Measurements from ENCODE around the gene NFIB.

Gene NFIB

DNA sequence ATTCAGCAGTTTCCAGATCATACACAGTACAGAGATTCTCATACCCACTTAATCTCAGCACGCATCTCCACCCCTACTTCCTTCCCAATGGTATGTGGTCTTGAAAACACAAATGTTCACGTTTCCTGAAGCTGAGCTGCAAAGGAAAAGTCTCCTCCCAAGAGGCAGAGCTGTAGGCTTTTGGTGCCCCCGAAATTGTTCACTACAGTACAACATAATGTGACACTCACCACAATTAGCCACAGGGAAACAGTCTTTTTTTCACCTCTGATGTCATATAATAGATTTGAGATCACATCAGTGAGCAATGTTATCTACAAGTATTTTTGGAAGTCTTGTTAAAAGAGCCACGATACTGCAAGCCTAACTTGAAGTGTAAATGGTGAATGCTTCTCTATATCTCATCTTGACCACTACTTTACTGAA, 40.2 kb downstream of the NFIB start:
- no peak for DNase-seq (ENCODE audit: low spot score)

DNA sequence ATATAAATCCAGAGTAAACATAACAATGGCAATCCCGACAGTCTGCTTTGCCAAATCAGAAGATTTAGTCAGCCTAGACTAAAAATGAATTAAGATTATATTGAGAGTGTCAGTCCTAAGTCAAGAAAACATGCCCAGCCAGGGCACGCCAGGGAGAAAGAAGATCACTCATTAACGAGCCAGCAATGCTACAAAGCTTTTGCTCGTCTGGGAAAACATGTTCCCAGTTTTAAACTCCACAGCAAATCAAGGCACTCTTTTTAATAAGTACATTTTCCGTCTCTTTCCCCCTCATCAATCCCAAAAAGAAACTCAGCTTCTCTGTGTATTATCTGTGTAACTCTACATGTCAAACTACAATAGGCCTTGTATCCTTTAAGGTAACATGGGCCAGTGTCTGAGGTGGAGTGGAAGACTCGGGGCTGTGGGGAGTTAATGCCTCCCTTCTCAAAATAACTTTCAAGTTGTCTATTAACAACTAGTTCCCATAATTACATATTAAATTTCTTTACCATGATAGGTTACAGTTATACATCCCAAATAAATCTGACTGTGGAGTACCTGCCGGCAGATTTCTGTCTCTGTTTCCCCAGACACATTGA, 40.9 kb downstream of the NFIB start:
- DNase-seq (ENCODE audit: low spot score), result no peak

GRCh38 chr9:14271093-14271673, 42.8 kb downstream of the NFIB start:
- no peak for DNase-seq (ENCODE audit: low spot score)

GRCh38 chr9:14270358-14271092, 43.4 kb downstream of the NFIB start:
- no peak for DNase-seq (ENCODE audit: low spot score)

- DNase-seq (ENCODE audit: low spot score), result no peak
Observed at GRCh38 chr9:14269916-14270315, 44.0 kb downstream of the NFIB start.

DNA sequence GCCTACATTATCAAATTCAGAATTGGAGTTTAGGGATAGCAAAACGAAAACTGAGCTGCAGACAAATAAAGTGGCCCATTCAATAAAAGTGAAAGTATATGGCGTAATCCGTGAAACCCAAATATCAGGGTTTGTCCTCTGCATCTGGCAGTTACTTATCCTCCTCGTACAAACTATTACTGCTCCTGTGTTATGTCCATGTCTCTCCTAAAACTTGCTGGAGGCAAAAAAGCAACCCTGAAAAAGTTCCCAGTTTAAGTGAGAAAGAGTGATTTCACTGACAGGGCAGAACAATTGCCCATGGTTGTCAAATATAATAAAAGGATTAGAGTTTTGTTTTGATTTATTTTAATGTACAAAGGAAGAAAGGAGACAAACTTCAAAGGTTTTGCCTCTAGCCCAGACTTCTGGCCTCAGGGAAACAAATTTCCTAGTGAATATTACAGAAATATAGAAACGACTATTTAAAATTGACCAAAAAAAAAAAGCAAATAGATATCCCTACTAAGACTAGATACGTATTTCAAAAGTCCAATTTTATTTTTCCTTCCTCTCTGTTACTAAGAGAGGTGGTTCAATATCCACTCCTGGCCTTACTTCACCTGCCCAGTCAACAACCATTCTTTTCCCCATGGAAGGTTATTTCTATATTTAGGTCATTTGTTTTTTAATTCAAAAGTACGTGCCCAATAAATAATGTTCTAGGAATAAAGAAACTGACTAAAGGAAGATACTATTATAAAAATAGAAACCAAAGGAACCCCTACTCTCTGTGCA, 50.0 kb downstream of the NFIB start:
- DNase-seq (ENCODE audit: low spot score), result no peak

DNA sequence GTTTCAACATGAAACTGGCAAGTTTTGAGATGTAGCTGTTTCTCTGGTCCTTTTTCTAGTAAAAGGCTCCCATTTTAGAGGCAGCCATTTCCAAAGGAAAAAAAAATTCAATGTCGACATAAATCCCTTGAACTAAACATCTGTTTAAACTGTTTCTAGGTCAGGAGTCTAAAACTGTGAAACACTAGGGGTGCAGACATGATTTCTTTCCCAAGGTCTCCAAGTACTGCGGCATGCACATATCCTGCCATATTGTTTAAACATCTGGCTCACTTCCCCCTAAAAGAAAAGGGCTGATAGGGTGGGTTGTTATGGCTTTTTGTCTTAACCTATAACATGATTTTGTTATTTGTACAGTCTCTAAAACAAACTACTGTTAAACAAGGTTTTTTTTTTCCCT, 51.1 kb downstream of the NFIB start:
- DNase-seq (ENCODE audit: low spot score), result no peak

DNA sequence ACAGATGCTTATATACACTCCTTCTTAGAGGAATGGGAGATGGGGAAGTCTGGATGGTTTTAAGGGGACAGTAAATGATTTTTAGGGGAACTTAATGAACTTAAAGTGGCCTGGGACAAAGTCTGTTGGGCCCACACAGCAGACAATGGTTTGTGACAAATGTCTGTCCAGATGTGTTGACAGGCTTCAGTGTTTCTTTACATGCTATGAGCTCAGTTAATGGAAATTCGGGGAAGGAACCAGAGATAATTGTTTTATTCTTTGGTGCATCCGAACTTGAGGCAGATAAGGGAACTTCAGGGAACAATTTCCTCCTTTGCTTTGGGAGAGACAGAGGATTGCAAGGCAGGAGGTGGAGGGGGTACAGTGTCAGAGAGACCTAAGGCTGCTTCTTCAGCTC, 52.3 kb downstream of the NFIB start:
- no peak for DNase-seq (ENCODE audit: low spot score)

DNA sequence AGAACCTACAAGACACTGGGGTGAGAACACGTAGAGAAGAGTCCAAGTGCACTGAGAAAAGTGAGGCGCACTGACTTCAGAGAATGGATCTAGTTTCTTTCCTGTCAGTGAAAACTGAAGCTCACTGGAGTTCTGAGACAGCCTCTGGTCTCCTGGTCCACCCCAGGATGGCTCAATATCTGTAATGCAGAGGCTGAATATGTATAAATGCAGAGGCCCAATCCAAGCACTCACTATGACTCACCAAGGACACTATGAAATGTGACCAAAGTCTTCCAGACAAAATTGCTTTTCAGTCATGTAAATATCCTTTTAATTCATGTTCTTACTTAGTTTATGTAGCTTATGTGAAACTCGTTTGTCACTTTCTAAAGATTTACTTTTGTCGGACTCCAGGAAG, 53.8 kb downstream of the NFIB start:
- DNase-seq (ENCODE audit: low spot score), result no peak

- no peak for DNase-seq (ENCODE audit: low spot score)
Observed at GRCh38 chr9:14258660-14259239, 55.2 kb downstream of the NFIB start.

- no peak for DNase-seq (ENCODE audit: low spot score)
Observed at GRCh38 chr9:14258156-14258555, 55.8 kb downstream of the NFIB start.

DNA sequence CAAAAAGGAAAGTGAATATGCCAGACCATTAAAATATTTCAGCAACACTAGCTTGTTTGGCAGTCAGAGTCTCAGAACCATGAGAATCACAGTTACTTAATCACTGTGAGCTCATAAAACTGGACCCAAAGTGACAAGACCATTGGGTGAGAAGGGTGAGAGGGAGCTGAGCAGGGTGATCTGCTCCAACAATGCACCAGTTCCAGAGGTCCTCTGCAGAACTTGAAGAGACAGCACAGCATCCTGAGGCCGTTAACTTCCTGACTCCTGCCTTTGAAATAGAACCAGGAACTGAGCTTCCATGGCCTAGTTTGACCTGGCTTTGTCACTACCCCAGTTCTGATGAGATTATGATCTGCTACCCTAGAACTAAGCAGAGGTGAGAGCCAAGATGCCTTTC, 57.4 kb downstream of the NFIB start:
- no peak for DNase-seq (ENCODE audit: low spot score)

DNA sequence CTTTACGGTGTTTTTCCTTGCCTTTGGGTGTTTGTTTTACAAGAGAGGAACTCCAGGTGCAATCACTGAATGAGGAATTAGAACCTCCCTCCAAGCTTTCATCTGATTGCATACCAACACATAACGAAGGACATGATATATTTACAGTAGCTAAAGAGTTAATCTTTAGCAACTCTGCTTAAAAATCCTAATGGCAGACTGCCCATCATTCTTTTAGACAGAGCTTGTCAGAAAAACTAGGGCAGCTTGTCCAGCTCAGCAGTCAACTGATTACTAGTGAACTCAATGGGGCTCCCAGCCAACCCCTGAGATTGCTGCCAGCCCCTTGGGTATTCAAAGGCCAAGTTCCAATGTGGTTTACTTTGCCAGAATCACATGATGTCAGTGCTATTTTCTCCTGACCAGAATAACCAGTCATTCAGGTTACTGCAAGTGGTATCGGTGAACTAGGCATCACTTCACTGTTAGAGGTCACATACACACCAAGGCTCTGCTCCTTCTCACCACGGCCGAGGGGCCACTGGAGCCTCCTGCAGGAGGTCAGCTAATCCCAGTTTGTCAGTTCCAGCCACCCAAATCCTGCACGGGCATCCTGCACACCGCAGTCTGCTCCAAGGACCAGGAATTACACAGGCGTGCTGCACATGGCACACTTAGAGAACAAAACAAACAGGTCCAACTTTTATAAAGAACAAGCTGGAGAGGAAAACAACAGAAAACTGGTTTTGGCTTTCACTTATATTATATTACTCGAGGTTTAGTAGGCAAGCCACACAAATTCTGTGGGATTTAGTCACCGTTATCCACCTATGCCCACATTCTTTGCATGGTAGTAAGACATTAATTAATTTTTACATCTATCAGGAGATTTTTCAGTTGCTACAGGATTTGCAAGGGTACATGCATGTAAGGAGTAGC, 62.5 kb downstream of the NFIB start:
- peak; percentile 84 for DNase-seq (ENCODE audit: low spot score)

DNA sequence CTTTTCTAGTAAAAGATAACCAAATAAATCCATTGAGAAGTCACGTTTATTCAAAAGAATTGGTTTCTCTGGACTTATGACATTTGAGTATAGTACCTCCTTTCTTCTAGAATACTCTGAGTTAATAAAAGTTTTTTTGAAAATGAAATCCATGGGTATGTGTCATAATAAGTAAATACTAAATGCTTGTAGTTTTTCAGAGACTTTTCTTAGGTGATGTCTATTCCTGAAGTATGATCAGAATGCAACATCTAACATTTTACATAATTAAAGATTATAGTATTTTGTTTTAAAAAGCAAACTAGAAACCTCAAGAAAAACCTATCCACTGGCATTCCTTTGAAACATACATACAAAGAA, 63.2 kb downstream of the NFIB start:
- peak; percentile 5 for DNase-seq (ENCODE audit: low spot score)

- no peak for DNase-seq (ENCODE audit: low spot score)
Observed at GRCh38 chr9:14249527-14249926, 64.4 kb downstream of the NFIB start.

GRCh38 chr9:14248149-14248548, 65.8 kb downstream of the NFIB start:
- DNase-seq (ENCODE audit: low spot score), result no peak

- DNase-seq (ENCODE audit: low spot score), result no peak
Observed at GRCh38 chr9:14247577-14247976, 66.4 kb downstream of the NFIB start.

- no peak for DNase-seq (ENCODE audit: low spot score)
Observed at GRCh38 chr9:14246951-14247350, 67.0 kb downstream of the NFIB start.

GRCh38 chr9:14245901-14246525, 67.9 kb downstream of the NFIB start:
- DNase-seq (ENCODE audit: low spot score), result no peak

GRCh38 chr9:14243514-14244042, 70.4 kb downstream of the NFIB start:
- DNase-seq (ENCODE audit: low spot score), result no peak
